ENCODE measurements around the gene SEMA7A.

Gene SEMA7A

DNA sequence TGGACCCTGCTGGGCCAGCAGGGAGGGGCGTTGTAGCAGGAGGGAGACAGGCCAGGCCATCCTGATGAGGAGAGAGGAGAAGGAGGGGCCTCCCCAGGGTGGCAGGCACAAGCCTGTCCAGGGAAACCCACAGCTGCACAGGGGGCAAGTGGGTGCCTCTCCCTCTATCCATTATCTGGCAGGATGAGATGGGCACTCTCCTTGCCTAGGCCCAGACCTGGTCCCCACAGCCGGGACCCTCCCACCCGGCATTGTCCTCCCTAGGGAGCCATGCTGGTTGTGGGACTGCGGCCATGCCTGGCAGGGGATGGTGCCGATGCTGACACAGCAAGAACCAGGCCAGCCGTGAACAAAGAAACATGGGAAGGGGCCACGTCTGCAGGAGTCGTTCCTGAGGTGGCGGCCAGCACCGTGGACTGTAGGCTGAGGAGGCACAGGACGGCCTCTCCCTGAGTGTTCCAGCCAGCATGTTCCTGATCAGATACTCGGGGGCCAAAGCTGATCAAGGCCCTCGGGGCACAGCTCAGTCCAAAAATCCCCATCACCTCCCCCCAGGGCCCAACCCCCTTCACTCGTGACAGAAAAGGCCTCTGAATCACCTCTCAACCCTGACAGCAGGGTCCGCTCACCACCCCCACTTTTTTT, 47.1 kb downstream of the SEMA7A start:
- DNase-seq = no peak

DNA sequence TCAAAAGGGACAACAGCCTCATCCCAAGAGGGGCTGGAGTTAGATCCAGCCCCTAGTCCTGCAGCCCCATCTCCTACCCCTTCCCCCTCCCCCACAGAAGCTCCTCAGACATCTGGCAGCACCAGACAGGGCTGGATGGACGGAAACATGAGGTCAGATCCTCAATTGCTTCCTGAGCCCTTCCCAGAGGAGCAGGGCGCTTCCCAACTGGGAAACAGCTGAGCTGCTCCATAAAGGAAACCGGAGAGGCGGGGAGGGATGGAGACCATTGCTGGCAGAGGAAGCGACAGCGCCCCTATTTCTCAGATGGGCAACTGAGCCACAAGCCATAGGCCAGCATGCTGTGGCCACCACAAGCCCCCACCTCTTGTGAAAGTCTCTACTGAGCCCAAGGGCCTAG, 48.0 kb downstream of the SEMA7A start:
- no peak for DNase-seq

DNA sequence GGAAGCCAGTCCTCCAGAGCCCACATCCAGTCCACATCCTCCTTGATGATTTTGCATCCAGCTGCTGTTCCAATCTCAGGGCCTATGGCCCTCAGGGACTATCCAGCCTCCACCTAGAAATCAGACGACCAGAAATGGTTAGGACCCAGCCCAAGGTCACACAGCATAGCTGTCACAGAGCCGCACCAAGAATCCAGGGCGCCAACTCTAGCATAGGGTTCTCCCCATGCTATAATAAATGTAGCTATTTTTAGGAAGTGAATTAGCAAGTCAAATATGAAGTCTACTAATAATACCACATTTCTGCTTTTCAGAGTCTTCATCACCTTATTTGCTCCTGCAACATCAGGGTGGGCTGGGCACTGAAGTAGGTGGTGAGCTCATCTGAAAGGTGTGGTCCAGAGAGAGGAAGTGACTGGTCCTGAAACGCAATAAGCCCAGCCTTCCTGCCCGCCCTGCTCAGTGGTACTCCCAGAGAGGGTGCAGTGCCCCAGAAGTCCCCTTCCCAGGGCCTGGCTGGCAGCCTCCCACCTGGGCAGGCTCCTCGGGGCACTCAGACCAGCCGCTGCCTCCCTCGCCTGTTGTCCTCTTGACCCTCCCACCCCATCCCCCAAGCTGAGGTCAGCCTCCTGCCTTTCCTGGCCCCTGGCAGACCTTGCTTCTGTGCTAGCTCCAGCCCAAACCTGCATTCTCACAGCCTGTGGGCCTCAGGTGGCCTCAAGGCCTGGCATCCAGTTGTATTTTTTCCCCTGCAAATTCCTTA, 48.7 kb downstream of the SEMA7A start:
- peak; percentile 27 to 44 for DNase-seq

DNA sequence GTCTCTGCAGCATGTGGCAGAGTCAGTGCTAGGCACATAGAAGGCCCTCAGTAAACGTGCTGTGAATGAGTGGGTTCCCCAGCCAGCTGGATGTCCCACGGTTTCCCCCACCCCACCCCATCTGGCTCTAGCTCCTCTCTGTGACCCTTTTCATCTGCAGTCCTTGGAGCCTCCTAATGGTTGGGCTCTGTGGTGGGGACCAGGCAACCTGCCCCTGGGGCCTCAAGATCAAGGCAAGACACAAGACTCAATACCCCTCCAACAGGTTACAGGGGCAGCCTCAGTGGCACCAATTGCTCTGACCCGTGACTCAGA, 49.2 kb downstream of the SEMA7A start:
- no peak for DNase-seq

DNA sequence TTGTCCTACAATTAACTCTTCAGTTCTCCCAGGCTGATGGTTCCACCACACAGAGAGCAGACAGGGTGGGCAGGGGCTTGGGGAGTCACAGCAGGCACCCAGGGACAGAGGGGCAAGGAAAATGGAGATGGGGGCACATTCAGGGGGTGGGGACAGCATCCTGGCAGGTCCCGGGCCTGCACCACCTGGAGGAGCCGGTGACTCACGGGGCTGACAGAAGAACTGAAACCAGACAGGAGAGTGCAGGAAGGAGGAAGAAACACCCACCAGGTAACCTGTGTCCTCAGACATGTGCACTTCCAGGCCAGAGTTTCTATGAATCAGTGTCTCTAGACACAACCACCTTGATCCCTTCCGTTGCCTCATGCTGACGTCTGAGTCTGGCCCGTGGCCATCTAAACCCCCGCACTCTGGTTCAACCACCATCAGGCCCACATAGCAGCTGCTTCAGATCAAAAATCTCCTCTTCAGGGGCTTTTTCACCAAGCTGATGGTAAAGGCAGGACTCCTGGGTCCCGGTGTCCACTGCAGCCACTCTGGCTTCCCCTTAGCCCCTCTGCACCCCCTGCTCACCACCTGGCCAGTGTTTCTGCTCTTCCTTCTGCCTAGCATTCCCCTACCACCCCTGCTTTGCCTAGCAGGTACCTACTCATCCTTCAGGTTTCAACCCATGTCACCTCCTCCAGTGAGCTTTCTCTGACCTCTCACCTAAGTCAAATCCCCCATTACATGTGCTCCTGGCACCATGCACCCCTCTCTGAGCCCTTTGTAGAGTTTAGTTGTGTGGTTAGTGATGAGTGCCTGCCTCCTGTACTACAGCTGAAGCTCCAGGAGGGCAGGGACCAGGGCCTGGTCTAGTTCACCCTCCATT, 49.8 kb downstream of the SEMA7A start:
- DNase-seq = no peak

DNA sequence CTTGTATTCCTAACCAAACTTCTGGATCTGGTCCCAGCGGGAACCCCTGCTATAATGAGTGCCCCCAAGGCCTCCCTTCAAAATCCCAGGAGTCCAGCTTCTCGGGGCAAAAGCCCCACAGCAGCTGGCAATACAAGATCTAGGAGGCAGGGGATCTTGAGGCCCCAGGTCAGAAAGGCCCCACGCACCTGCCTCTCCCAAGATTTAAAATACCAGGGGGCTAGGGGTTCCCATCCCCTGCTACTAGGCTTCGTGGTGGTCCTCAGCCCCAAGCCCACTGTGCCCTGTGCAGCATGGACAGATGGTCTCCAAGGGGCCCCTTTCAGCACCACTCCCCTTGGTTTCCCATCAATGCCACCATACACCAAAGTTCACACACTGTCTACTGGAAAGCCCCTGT, 50.5 kb downstream of the SEMA7A start:
- DNase-seq = no peak

DNA sequence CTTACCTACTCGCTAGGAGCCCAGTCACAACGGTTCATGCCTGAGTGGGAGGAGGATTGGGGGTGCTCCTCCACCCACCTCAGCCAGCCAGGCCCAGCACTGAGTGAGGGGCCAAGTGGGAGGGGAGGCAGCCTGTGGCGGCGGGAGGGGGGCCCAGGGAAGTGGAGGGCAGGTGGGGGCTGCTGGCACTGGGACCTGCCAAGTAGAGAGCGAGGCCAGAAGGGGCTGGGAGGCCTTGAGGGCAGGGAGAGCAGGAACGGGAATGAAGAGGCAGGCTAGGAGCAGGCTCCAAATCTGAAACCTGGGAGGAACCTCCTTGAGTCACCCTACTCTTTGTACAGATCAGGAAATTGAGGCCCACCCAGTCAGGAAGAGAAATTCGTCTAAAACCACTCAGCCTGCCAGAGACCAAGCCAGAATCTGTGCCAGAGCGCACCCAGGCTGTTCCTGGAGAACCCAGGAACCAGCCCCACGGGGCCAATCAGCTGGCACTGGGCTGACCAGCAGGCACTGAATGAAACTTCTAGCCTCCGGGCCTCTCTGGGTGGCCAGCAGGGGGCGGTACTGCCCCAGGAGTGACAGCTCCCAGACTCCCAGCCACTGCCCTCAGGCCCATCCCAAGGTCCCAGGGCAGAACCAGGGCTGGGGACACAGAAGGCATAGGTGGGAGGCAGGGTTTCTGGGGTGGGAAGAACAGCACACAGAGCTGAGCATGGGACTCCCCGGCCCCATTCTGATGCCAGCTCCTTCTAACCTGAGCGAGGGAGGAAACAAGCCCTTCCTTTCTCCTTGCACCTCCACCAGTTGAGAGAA, 51.5 kb downstream of the SEMA7A start:
- peak; percentile 88 to 90 for DNase-seq

DNA sequence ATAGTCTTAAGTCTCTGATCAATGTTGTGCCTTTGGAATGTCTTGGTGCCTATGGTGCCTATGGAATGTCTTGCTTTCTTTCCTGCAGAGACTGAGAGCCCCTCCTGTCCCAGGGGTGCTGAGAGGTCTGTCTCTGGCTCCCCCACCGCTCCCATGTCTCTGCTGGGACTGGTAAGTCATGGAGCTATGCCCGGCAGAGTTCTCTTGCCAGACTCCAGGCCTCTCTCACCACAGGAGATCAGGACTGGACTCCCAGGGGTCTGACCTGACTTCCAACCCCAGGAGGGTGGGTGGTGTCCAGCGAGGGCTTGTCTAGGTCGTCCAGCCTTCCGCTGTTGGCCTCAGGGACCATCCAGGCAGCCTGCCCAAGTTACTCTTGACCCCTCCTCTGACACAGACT, 52.3 kb downstream of the SEMA7A start:
- DNase-seq = no peak

DNA sequence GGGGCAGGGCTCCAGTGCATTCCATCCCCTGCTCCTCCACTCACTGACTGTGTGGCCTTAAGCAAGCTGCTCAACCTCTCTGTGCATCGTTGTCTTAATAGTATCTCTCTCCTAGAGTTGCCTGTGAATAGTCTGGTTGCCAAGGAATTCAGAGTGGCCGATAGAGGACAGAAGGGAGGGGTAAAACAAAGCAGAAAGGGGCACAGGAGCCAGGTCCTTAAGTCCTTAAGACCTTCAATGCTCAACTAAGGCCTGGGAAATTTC, 52.6 kb downstream of the SEMA7A start:
- DNase-seq = no peak

DNA sequence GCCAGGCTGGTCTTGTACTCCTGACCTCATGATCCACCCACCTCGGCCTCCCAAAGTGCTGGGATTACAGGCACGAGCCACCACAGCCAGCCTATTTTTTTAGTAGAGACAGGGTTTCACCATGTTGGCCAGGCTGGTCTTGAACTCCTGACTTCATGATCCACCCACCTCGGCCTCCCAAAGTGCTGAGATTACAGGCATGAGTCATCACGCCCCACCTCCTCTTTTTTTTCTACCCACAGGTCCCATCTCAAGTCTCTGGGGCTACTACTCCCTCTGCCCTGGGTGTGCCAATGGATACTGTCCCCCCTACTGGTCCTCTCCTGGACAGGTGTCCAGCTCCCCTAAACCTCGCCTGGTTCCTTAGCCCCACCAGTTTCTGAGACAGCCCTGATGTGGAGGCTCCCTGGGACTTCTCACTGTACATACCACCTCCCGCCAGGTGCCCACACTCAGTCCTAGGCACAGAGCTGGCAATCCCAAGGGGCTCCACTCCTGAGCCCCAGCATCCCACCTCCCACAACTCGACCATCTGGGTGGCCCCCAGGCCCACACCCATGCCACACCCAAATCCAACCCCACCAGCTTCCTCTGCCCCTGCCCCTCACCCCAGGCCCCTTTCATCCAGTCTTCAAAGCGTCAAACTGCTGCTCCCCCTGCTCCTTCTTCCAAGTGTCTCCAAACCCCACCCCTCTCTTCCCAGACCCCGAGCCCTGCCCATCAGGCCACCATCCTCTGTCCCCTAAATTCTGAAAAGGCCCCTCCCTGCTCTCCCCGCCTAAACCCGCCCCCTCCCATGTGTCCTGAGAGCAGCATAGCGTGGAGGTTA, 53.2 kb downstream of the SEMA7A start:
- DNase-seq = no peak

DNA sequence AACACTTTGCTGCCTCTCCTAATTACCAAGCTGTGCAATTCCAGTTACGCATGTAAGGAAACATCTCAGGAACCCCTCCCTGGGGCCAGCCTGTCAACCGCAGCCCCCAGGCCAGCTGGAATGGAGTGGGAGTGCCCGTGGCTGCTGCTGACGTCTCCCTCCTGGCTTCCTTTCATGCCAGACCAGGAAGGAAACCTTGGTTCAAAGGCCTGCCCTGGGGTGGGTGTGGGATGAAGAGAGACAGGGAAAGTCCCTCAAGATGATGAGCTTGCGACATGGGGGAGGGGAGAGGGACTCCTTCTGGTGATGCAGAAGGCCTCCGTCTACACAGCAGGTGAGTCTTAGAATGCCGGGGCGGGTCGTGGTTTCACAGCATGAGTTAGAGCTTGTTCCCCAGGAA, 54.9 kb downstream of the SEMA7A start:
- peak in 1 of 2 donors; percentile 45 for DNase-seq

DNA sequence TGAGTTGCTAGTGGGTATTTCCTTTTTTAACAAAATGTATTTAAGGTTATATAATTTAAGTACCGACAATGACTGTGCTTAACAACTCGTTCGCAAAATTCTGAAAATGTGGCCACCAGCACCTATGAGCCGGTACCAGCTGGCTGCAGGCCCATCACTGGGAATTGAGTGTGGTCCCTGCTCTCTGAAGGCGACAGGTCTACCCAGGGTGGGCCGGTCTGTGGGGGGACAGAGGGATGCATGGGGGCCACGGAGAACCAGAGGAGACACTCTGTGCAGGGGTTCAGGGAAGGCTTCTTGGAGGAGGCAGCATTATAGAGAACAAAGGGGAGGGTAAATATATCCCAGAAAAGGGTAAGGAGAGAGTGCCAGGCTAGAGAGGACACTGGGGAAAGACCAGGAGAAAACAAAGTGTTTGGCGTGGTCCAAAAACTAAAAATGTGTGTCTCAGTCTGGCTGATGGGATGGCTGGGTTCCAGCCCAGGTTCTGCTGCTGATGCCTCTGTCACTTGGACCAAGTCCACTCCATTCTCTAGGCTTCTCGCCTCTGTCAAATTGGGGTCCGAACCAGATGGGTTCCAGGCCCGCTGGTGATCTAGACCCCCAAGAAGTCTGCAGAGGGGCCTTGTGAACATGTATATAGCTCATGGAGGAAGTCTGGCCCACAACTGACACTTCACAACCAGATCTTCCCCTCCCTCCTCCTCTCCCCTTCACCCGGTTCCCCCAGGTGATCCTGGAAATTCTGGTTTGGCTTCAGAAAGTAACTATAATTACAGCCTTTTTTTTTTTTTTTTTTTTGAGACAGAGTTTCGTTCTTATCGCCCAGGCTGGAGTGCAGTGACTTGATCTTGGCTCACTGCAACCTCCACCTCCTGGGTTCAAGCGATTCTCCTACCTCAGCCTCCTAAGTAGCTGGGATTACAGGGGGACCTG, 55.7 kb downstream of the SEMA7A start:
- DNase-seq = no peak

DNA sequence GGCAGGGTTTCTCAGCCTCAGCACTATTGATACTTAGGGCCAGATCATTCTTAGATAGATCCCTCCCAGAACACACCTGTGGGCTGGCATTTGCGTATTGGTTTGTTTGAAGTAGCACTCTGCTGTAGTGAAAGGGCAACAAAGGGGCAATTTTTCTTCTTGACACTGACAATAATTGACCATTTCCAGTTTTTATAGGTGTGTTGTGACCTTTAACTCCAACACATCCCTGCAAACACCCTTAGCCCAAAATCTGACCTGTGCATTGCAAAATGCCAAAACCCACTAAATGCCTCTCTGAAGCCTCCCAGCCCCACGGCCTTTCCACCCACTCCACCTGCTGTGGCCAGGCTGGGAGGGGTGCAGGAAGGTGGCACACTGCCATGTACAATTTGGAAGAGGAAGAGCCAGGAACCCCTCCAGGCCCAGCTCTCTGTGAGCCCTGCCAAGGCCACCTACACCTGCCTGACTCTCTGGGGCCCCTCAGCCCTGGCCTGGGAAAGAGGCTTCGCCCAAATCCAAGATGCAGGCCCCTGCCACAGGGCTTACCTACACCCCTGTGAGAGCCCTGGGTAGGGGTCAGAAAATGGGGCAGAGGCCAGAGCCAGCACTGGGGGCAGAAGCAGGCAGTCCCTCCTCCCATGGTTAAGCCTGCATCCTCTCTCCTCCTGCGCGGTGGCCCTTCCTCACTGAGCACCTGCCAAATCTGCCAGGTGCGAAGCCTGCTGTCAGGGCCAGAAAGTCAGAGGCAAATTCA, 56.8 kb downstream of the SEMA7A start:
- no peak for DNase-seq

DNA sequence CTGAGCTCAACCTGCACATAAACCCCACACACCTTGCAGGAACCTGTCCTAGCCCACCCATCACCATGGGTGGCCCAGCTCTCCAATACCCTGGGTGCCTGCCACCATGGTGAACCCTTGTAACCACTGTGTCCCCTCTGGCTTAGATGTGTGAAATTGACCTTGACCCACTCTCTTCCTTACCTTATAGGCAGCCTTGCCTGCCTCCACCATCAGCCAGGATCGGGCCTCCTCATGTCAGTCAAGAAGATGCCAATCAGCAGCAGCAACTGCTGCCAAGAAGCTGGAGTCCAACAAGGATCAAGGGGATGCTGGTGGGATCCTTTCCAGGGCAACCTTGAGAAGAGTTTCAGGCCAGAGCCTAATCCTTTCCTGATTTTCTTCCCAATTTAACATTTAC, 57.5 kb downstream of the SEMA7A start:
- DNase-seq = no peak

DNA sequence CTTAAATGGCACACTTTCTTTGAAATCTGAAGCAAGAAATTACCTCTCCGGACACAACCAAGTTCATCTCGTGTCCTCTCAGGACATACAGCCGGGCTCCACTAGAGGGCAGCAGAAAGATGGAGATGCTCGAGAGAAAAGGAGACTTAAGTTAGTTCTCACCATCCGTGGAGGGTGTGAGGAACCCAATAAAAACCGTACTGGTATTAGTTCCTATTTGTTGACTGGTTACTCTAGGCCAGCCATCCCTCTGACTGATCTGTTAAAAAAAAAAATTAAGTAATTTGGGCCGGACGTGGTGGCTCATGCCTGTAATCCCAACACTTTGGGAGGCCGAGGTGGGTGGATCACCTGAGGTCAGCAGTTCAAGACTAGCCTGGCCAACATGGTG, 58.5 kb downstream of the SEMA7A start:
- DNase-seq = peak; percentile 86 to 89

DNA sequence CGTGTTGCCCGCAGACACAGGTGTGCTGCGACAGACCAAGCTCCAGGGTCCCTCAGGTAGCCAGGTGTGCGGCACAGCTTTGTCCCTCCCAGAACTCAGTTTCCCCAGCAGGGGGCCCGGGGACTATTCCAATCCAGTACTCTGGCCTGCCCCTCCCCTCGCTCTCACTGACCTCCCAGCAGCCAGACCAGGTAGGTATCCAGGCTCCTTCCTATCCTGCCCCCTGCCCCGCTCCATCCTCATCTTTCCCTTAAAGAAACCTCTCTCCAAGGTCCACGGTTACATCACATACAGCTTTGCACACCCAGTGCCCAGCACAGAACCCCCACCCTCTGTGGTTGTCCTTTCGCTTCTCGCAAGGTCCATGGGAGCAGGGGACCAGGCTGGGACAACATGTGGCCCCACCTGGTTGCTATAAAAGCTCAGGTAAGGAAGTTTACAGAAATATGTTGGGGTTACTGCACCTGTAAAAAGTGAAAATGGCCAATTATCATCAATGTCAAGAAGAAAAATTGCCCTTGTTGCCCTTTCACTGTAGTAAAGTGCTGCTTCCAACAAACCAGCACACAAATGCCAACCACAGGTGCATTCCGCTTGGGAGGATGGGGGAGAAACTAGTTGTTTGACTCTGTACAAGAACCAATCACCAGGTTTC, 59.0 kb downstream of the SEMA7A start:
- DNase-seq = no peak

DNA sequence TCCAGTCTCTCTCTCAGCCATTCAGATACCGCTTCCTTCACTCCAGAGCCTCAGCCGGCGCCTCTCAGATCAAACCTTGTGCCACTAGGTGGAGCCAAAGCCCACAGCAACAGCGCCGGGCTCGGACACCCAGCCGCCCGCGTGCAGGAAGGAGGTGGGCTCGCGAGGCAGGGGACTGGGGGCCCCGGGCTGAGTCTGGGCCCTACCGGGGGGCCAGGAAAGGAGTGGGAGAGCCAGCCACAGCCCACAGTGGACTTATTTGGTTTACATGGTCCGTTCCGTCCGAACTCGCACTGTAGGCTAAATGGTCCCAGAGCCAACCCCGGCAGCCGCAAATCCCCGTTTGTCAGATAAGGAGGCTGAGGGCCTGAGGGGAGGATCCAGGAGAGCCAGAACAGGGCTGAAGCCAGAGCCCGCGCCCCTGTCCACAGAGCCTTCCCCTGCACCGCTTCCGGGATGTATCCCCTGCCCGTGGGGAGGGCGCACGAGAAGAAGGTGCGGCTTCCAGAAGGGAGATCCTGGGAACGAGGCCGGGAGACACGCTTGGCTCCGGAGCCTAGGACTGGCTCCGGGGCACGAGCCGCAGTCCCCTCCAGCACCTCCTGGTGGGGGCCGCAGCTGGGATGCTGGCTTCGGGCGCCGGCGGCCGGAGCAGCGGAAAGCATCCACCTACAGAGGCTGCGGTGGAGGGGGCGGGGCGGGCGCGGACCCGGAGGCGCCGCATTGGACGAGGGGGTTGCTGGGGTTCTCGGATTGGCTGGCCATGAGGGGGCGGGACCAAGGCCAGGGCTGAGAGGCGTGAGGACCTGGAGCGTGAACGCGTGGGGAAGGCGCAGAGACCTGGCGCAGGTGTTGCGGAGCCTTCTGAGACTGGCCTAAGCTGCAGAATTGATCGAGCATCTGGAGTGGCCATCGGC, 59.8 kb downstream of the SEMA7A start:
- DNase-seq = peak; percentile 82 to 84

DNA sequence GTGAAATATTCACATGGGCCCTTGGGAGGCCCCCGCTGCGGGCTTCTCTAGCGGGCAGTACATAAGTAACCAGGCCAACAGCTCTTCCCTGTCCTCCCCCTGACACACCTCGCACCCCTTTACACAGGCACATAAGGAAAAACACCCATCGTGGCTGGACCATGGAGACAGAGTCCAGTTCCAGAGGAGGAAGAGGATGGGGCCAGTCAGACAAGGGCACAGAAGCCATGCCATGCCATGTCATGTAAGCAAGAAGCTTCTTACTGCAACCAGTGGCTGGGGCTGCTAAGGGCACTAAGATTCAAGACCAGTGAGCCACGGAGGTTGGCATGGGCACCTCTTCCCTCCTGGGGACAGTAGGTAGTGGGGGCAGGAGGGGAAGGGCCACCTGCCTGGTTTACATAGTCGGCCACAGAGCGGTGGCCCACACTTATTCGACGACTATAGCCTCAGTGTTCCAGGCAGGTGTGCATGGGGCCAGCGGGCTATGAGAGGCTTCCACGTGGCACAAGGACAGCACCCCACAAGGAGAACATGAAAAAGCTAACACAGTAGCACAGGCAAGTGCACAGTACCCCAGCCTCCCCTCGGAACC, 60.6 kb downstream of the SEMA7A start:
- DNase-seq = no peak

All from inflammatory macrophage (primary cell).